Neural cell (in vitro differentiated cells): ENCODE results near the gene IRS1. TPM values are rescaled to one million over a fixed set of nuclear protein-coding genes. Genes with fewer than 3 reads are reported as not detected.

Experiments used
- H2AFZ ChIP-seq: fragments of 200-600, 300-800 bp; sonication (generic), shearing (Covaris generic); 2 replicates; pipeline ENCODE4 v1.6.0; 2014; ENCODE audit warnings: low read depth, mild to moderate bottlenecking, antibody characterized with exemption, low read length, moderate library complexity
- H3F3A ChIP-seq: fragments of 200-600 bp; shearing (Covaris generic); 2 replicates; pipeline ENCODE4 v1.6.1; 2016; ENCODE audit warnings: mild to moderate bottlenecking, moderate library complexity, mixed read lengths, antibody characterized with exemption, low read length; ENCODE audit not compliant: insufficient read depth, poor library complexity, severe bottlenecking
- H3K27ac ChIP-seq: fragments of 200-600, 300-800 bp; sonication (generic), shearing (Covaris generic); 2 replicates; pipeline ENCODE4 v1.5.1; 2014; ENCODE audit warnings: mild to moderate bottlenecking, low read length, moderate library complexity
- H3K27me3 ChIP-seq: fragments of 300-800, 200-600 bp; sonication (generic), shearing (Covaris generic); 2 replicates; pipeline ENCODE4 v1.6.0; 2014; ENCODE audit warnings: mild to moderate bottlenecking, low read depth, low read length, moderate library complexity; ENCODE audit not compliant: insufficient read depth
- H3K36me3 ChIP-seq: fragments of 300-800, 200-600 bp; sonication (generic), shearing (Covaris generic); 2 replicates; pipeline ENCODE4 v1.5.1; 2014; ENCODE audit warnings: mild to moderate bottlenecking, antibody characterized with exemption, low read length, moderate library complexity; ENCODE audit not compliant: insufficient read depth
- H3K4me2 ChIP-seq: fragments of 300-800, 200-600 bp; sonication (generic), shearing (Covaris generic); 2 replicates; pipeline ENCODE4 v1.6.0; 2014; ENCODE audit warnings: mild to moderate bottlenecking, low read length
- H3K4me3 ChIP-seq: fragments of 300-800, 200-600 bp; sonication (generic), shearing (Covaris generic); 2 replicates; pipeline ENCODE4 v1.5.1; 2014; ENCODE audit warnings: mild to moderate bottlenecking, low read length, moderate library complexity
- H3K79me2 ChIP-seq: fragments of 200-600 bp; shearing (Covaris generic); replicated peaks from 2 replicates; pipeline ENCODE4 v1.6.0; 2014; ENCODE audit warnings: mild to moderate bottlenecking, low read length, moderate library complexity; ENCODE audit not compliant: insufficient read depth
- H3K9ac ChIP-seq: fragments of 300-800, 200-600 bp; sonication (generic), shearing (Covaris generic); 2 replicates; pipeline ENCODE4 v1.6.1; 2016; ENCODE audit warnings: mild to moderate bottlenecking, low read length, mixed read lengths
- H3K9me2 ChIP-seq: fragments of 200-600 bp; shearing (Covaris generic); 2 replicates; pipeline ENCODE4 v1.6.1; 2016; ENCODE audit warnings: mild to moderate bottlenecking, low read length, mixed read lengths; ENCODE audit not compliant: insufficient read depth
- H3K9me3 ChIP-seq: fragments of 200-600, 300-800 bp; sonication (generic), shearing (Covaris generic); 2 replicates; pipeline ENCODE4 v1.6.1; 2016; ENCODE audit warnings: mild to moderate bottlenecking, mixed run types, low read length, moderate library complexity, mixed read lengths
- H4K20me1 ChIP-seq: fragments of 200-600 bp; shearing (Covaris generic); 2 replicates; pipeline ENCODE4 v1.6.1; 2016; ENCODE audit warnings: mild to moderate bottlenecking, mixed run types; ENCODE audit not compliant: insufficient read depth
- EP300 ChIP-seq: fragments of 450-650 bp; conservative IDR thresholded peaks from 2 replicates; pipeline ENCODE4 v1.6.1; 2014; ENCODE audit warnings: antibody characterized with exemption, mild to moderate bottlenecking, moderate library complexity; ENCODE audit not compliant: poor library complexity, severe bottlenecking
- EZH2 ChIP-seq: fragments of 200-600, 300-800 bp; shearing (Covaris generic), sonication (generic); IDR thresholded peaks from 2 replicates; pipeline ENCODE4 v1.6.1; 2014; ENCODE audit warnings: antibody characterized with exemption, low read length, borderline replicate concordance, mild to moderate bottlenecking; ENCODE audit not compliant: insufficient read depth, poor library complexity, severe bottlenecking
- MXI1 ChIP-seq: fragments of 450-650 bp; conservative IDR thresholded peaks from 2 replicates; pipeline ENCODE4 v1.6.1; 2014; ENCODE audit warnings: antibody characterized with exemption, mild to moderate bottlenecking; ENCODE audit not compliant: poor library complexity, severe bottlenecking
- POLR2AphosphoS5 ChIP-seq: IDR thresholded peaks from 2 replicates; pipeline ENCODE4 v1.6.1; 2012
- RAD21 ChIP-seq: fragments of 450-650 bp; conservative IDR thresholded peaks from 2 replicates; pipeline ENCODE4 v1.6.1; 2014; ENCODE audit warnings: antibody characterized with exemption, mild to moderate bottlenecking, moderate library complexity
- SMC3 ChIP-seq: fragments of 450-650 bp; conservative IDR thresholded peaks from 2 replicates; pipeline ENCODE4 v1.6.1; 2014; ENCODE audit warnings: antibody characterized with exemption, mild to moderate bottlenecking, moderate library complexity; ENCODE audit not compliant: poor library complexity
- TAF1 ChIP-seq: IDR thresholded peaks from 2 replicates; pipeline ENCODE4 v1.6.1; 2012; ENCODE audit warnings: low read depth
- polyA plus RNA-seq: library from polyadenylated mRNA; depleted of rRNA; stranded (reverse); fragments of >200 nt; gene quantifications from 2 replicates; pipeline ENCODE4 v1.2.3, GENCODE V29; 2014
- TF ChIP-seq, protein P1 (sequence below): IDR thresholded peaks from 2 replicates; pipeline ENCODE4 v1.6.1; 2012; ENCODE audit warnings: borderline replicate concordance
- TF ChIP-seq, protein P2 (sequence below): fragments of 450-650 bp; IDR thresholded peaks from 2 replicates; pipeline ENCODE4 v1.5.1; 2014; ENCODE audit warnings: antibody characterized with exemption, mild to moderate bottlenecking, moderate library complexity; ENCODE audit not compliant: poor library complexity, severe bottlenecking

Gene IRS1
- polyA plus RNA-seq, 1 donor from 2014 or later: 7.2 TPM

DNA sequence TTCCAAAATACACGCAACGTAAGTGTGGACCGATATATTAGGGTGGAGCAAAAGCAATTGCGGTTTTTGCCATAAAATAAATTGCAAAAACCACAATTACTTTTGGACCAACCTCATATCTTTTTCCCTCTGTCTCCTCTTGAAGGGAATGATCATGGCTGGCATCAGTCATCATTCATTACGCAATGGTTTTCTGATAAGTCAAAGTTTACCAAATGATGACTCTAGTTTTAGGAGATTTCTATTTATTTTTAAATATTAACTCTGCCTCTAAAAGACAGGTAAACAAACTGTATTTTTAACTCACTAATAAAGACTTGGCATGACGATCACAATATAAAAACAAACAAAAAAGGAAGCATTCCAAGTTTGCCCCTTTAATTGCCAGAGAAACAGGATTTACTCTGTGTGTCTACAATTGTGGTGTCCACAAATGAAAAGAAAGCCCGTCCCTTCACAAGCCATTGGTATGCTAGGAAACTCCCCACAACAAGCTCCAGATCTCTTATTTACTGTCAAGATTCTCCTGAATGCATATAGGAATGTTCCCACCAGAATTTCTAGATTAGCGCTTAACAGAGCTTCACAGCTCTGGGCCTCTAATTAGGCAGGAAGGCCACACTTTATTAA, 61.3 kb downstream of the IRS1 start:
- Histone ChIP-seq H3K36me3 (no peaks in the 10 kb centered on the region), H3K79me2 (peaks cover 17% of the 10 kb centered on the region), H3K27me3 (no peaks in the 10 kb centered on the region), H2AFZ (no peak overlapping the region), H3K4me2 (no peak overlapping the region), H3F3A (no peaks in the 10 kb centered on the region), H3K4me3 (no peak overlapping the region), H3K27ac (no peak overlapping the region), H4K20me1 (no peaks in the 10 kb centered on the region), H3K9ac (no peak overlapping the region), H3K9me3 (no peaks in the 10 kb centered on the region), H3K9me2 (no peaks in the 10 kb centered on the region)
- TF ChIP-seq TAF1 (no peak), RAD21 (no peak), SMC3 (no peak), MXI1 (no peak), POLR2AphosphoS5 (no peak), EZH2 (no peak), EP300 (no peak)
- TF ChIP-seq, protein P1, sequence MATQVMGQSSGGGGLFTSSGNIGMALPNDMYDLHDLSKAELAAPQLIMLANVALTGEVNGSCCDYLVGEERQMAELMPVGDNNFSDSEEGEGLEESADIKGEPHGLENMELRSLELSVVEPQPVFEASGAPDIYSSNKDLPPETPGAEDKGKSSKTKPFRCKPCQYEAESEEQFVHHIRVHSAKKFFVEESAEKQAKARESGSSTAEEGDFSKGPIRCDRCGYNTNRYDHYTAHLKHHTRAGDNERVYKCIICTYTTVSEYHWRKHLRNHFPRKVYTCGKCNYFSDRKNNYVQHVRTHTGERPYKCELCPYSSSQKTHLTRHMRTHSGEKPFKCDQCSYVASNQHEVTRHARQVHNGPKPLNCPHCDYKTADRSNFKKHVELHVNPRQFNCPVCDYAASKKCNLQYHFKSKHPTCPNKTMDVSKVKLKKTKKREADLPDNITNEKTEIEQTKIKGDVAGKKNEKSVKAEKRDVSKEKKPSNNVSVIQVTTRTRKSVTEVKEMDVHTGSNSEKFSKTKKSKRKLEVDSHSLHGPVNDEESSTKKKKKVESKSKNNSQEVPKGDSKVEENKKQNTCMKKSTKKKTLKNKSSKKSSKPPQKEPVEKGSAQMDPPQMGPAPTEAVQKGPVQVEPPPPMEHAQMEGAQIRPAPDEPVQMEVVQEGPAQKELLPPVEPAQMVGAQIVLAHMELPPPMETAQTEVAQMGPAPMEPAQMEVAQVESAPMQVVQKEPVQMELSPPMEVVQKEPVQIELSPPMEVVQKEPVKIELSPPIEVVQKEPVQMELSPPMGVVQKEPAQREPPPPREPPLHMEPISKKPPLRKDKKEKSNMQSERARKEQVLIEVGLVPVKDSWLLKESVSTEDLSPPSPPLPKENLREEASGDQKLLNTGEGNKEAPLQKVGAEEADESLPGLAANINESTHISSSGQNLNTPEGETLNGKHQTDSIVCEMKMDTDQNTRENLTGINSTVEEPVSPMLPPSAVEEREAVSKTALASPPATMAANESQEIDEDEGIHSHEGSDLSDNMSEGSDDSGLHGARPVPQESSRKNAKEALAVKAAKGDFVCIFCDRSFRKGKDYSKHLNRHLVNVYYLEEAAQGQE: no peak
- TF ChIP-seq, protein P2, sequence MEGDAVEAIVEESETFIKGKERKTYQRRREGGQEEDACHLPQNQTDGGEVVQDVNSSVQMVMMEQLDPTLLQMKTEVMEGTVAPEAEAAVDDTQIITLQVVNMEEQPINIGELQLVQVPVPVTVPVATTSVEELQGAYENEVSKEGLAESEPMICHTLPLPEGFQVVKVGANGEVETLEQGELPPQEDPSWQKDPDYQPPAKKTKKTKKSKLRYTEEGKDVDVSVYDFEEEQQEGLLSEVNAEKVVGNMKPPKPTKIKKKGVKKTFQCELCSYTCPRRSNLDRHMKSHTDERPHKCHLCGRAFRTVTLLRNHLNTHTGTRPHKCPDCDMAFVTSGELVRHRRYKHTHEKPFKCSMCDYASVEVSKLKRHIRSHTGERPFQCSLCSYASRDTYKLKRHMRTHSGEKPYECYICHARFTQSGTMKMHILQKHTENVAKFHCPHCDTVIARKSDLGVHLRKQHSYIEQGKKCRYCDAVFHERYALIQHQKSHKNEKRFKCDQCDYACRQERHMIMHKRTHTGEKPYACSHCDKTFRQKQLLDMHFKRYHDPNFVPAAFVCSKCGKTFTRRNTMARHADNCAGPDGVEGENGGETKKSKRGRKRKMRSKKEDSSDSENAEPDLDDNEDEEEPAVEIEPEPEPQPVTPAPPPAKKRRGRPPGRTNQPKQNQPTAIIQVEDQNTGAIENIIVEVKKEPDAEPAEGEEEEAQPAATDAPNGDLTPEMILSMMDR: no peak

DNA sequence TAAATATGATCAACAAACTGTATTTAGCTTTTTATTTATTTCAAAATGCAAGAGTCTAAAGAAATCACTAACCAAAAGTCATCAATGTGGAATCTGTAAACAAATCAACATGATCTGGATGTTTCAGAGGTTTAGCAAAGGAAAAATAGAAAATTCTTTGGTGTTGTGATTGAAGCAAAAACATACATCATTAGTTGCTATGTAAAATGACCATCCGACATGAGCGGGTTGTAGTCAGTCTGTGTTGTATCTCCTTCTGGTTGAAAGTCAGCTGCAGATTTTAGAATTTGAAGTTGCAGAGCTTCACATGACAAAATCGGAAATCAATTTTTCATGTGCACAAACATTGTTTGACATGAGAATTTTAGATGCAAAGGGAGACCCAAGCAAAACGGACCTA, 63.2 kb downstream of the IRS1 start:
- Histone ChIP-seq H3K9me2 (no peaks in the 10 kb centered on the region), H4K20me1 (no peaks in the 10 kb centered on the region), H3K27ac (no peak overlapping the region), H3K4me3 (no peak overlapping the region), H3K9ac (no peak overlapping the region), H3K36me3 (no peaks in the 10 kb centered on the region), H3K27me3 (no peaks in the 10 kb centered on the region), H3F3A (no peaks in the 10 kb centered on the region), H3K9me3 (no peaks in the 10 kb centered on the region), H3K4me2 (no peak overlapping the region), H2AFZ (no peak overlapping the region), H3K79me2 (peaks cover 17% of the 10 kb centered on the region)
- no peak for TF ChIP-seq EP300
